Cardiac muscle cell (in vitro differentiated cells and primary cell): ENCODE results near the gene ZNF341. TPM values are rescaled to one million over a fixed set of nuclear protein-coding genes. Genes with fewer than 3 reads are reported as not detected.
A peak's percentile ranks its signal among the peaks of the same experiment; 100 is the strongest.

Source experiments
- DNase-seq, 2 donors: peaks; one replicate each; pipeline versions ENCODE4 v3.0.0 to v3.0.0-alpha.2; 2010 to 2017; ENCODE audit warnings: low read depth in 1 of 2, low spot score in 1 of 2
- H3K27ac ChIP-seq: fragments of 200-600 bp; sonication (generic); 2 replicates; pipeline ENCODE4 v1.5.1; 2016
- H3K27me3 ChIP-seq: fragments of 200-600 bp; sonication (generic); 2 replicates; pipeline ENCODE4 v1.6.0; 2016; ENCODE audit warnings: control low read depth
- H3K36me3 ChIP-seq: fragments of 200-600 bp; sonication (generic); 2 replicates; pipeline ENCODE4 v1.5.1; 2016; ENCODE audit warnings: control low read depth
- H3K4me1 ChIP-seq: fragments of 200-600 bp; sonication (generic); 2 replicates; pipeline ENCODE4 v1.8.1; 2017; ENCODE audit warnings: low read depth, mild to moderate bottlenecking, mixed run types
- H3K4me3 ChIP-seq: fragments of 200-600 bp; sonication (generic); 2 replicates; pipeline ENCODE4 v1.5.1; 2016; ENCODE audit warnings: mild to moderate bottlenecking
- H3K9me3 ChIP-seq: fragments of 200-600 bp; sonication (generic); 2 replicates; pipeline ENCODE4 v1.5.1; 2017; ENCODE audit warnings: low read depth, mild to moderate bottlenecking, control low read depth
- CTCF ChIP-seq: IDR thresholded peaks from 2 replicates; pipeline ENCODE4 v1.5.1; 2012; ENCODE audit warnings: low read depth, mild to moderate bottlenecking, low read length
- polyA plus RNA-seq: library from polyadenylated mRNA; unstranded; fragments of >200 nt; fragmentation: Nextera tagmentation; extraction: Ambion mirVana; gene quantifications from 2 replicates; pipeline ENCODE4 v1.2.1, GENCODE V29; 2016
- total RNA-seq: library from RNA; depleted of rRNA; stranded (reverse); fragments of >200 nt; gene quantifications from 2 replicates; pipeline ENCODE4 v1.2.3, GENCODE V29; 2016

Gene ZNF341
- total and polyA plus RNA-seq, 2 experiments from 2014 or later: 2.7 to 3.1 TPM

- TF ChIP-seq CTCF: no peak
- H3K27me3 ChIP-seq: no peaks in the 10 kb centered on the region
- no peak overlapping the region for H3K27ac ChIP-seq
- no peaks in the 10 kb centered on the region for H3K36me3 ChIP-seq
- H3K9me3 ChIP-seq: no peaks in the 10 kb centered on the region
- no peak overlapping the region for H3K4me3 ChIP-seq
- DNase-seq: no peak
- H3K4me1 ChIP-seq: peaks cover 19% of the 10 kb centered on the region
These were observed 55.6 kb downstream of the ZNF341 start for GRCh38 chr20:33787253-33787891.

- Histone ChIP-seq H3K27ac (peak overlapping the region; percentile 92), H3K9me3 (no peaks in the 10 kb centered on the region), H3K27me3 (no peaks in the 10 kb centered on the region), H3K36me3 (no peaks in the 10 kb centered on the region), H3K4me1 (peaks cover 27% of the 10 kb centered on the region), H3K4me3 (no peak overlapping the region)
- no peak for TF ChIP-seq CTCF
- DNase-seq: no peak
These were observed 56.7 kb downstream of the ZNF341 start for GRCh38 chr20:33788351-33789049.

GRCh38 chr20:33789109-33789857 is 57.5 kb downstream of the ZNF341 start:
- no peak for TF ChIP-seq CTCF
- DNase-seq: peak; percentile 92 to 96
- peaks cover 28% of the 10 kb centered on the region for H3K4me1 ChIP-seq
- H3K4me3 ChIP-seq: no peak overlapping the region
- peak overlapping the region; percentile 92 for H3K27ac ChIP-seq
- H3K9me3 ChIP-seq: no peaks in the 10 kb centered on the region
- H3K27me3 ChIP-seq: no peaks in the 10 kb centered on the region
- H3K36me3 ChIP-seq: no peaks in the 10 kb centered on the region

- Histone ChIP-seq H3K9me3 (no peaks in the 10 kb centered on the region), H3K27ac (peak overlapping the region; percentile 92), H3K36me3 (no peaks in the 10 kb centered on the region), H3K27me3 (no peaks in the 10 kb centered on the region), H3K4me1 (peaks cover 28% of the 10 kb centered on the region), H3K4me3 (no peak overlapping the region)
- DNase-seq: no peak
- TF ChIP-seq CTCF: no peak
These were observed 58.0 kb downstream of the ZNF341 start for GRCh38 chr20:33789858-33790182.

GRCh38 chr20:33790566-33790965 is 58.8 kb downstream of the ZNF341 start:
- no peak for DNase-seq
- Histone ChIP-seq H3K36me3 (no peaks in the 10 kb centered on the region), H3K27me3 (no peaks in the 10 kb centered on the region), H3K9me3 (no peaks in the 10 kb centered on the region), H3K27ac (peak overlapping the region; percentile 92), H3K4me3 (no peak overlapping the region), H3K4me1 (peaks cover 28% of the 10 kb centered on the region)
- no peak for TF ChIP-seq CTCF
